GM10847 (cell line): ENCODE results near the gene PAEP.

Experiments
- POLR2A ChIP-seq: IDR thresholded peaks from 2 replicates; pipeline ENCODE4 v1.6.1; 2011; ENCODE audit not compliant: insufficient read length; ENCODE audit errors: extremely low read depth

The PAEP gene

GRCh38 chr9:135602789-135603481 is 41.4 kb downstream of the PAEP start:
- TF ChIP-seq POLR2A, result no peak

DNA sequence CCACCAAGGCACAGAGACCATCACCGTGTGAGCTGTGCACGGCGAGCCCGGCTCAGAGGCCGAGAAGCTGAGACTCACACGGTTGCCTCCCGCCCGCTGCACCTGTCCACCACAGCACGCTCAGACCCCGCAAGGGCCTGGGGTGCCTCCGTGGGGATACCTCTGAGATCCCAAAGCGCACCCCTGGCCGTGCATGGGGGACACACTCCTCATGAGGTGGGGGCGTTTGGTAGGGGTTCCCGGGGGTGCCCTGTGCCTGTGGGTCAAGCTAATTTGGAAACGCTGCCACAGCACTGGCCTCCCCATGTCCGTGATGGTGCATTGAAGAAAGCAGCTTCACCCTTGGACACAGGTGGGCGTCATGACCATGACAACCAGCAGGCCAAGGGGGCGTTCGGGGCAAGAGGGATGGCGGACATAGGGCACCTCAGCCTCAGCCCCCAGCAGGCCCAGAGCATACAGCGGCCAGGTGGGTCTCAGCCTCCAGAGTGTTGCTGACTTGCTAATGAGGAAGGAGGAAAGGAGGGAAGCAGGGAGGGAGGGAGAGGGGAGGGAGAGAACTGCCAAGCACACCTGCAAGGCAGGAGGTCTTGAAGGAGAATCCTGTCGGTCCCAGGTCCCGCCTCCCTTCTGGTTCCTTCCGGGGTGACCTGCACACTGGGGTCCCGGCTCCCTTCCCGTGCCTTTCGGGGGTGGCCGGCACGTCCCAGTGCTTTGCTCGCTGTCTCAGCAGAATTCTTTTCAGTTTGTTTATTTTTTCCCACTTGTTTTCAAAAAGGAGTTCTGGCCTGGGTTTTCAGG is 43.1 kb downstream of the PAEP start:
- no peak for TF ChIP-seq POLR2A

- TF ChIP-seq POLR2A, result no peak
Observed at GRCh38 chr9:135605238-135605781, 43.8 kb downstream of the PAEP start.

GRCh38 chr9:135606885-135607259 is 45.3 kb downstream of the PAEP start:
- TF ChIP-seq POLR2A, result no peak

DNA sequence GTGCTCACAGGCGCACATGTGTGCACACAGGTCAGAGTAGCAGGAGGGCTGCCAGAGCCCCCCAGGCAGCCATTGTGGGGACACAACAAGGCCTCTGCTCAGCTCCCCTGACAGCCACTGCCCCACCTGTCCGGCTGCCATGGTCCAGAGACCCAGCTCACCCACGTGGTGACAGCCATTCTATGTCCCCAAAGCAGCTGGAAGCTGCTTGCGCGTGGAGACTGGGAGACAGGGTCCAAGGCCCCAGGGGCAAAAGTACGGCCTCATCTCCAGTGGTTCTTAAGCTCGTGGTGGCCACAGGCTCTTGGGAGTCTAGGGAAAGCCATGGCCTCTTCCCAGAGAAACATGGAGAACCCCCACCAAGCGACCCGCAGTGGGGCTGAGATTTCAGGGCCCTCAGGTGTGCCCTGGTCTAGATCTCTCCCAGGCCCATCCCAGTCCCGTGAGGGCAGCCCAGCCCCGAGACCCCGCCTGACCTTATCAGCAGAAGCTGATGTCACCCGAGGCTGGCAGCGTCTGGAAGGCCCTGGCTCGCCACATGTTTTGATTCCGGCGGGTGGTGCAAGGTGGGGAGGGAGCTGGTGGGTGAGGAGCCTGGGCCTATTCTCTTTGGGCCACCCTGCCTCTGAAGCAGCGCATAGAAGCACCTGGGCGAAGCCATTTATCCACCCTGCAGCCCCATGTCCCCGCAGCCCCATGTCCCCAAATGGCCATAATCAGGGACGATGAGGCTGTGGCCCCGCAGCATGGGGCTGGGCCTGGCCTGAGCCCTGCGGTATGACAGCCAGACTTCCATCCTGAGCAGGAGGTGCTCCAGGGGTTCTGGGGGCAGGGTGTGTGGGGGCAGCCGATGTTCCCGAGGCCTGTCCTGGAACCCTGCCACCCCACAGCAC is 46.1 kb downstream of the PAEP start:
- TF ChIP-seq POLR2A, result no peak

GRCh38 chr9:135608294-135608998 is 46.9 kb downstream of the PAEP start:
- no peak for TF ChIP-seq POLR2A

- no peak for TF ChIP-seq POLR2A
Observed at GRCh38 chr9:135608999-135609317, 47.4 kb downstream of the PAEP start.

- TF ChIP-seq POLR2A, result no peak
Observed at GRCh38 chr9:135609366-135609955, 47.9 kb downstream of the PAEP start.

- TF ChIP-seq POLR2A, result no peak
Observed at GRCh38 chr9:135610290-135611141, 49.0 kb downstream of the PAEP start.

- TF ChIP-seq POLR2A, result no peak
Observed at GRCh38 chr9:135611142-135611874, 49.8 kb downstream of the PAEP start.

GRCh38 chr9:135611875-135612209 is 50.3 kb downstream of the PAEP start:
- no peak for TF ChIP-seq POLR2A

DNA sequence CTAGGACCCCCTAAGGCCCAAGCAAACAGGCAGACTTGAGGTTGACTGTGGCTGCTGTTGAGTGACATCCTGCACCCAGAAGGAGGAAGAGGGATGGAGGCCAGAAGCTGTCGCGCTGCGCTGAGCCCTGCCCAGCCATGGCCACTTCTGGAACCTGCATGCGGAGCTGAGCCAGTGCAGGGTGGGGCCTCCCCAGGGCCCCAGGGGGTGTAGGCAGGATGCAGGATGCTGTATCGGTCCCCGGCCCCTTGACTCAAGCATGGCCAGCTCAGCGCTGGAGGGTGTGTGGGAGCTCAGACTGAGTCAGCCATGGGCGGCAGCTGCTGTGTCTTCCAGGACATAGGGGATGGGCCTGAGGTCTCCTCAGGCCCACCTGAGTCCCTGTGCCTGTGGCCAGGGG is 50.9 kb downstream of the PAEP start:
- TF ChIP-seq POLR2A, result no peak
